HepG2 (cell line): ENCODE results near the gene YWHAE. TPM values are rescaled to one million over a fixed set of nuclear protein-coding genes. Genes with fewer than 3 reads are reported as not detected.

ENCODE experiments used
- AKAP8 ChIP-seq: sonication (generic); formaldehyde crosslinking; IDR thresholded peaks from 2 replicates; pipeline ENCODE4 v1.5.1; 2020; ENCODE audit warnings: mild to moderate bottlenecking, missing genetic modification reagents
- ETS1 ChIP-seq: sonication (generic); formaldehyde crosslinking; IDR thresholded peaks from 2 replicates; pipeline ENCODE4 v1.4.0; 2020; ENCODE audit warnings: missing genetic modification reagents
- KDM2A ChIP-seq: sonication (generic); formaldehyde crosslinking; IDR thresholded peaks from 2 replicates; pipeline ENCODE4 v1.4.0; 2020; ENCODE audit warnings: low read depth, missing genetic modification reagents, borderline replicate concordance
- KDM3A ChIP-seq: IDR thresholded peaks from 2 replicates; pipeline ENCODE4 v1.6.1; 2018; ENCODE audit warnings: low read depth, missing compliant biosample characterization
- MZF1 ChIP-seq: sonication (generic); formaldehyde crosslinking; IDR thresholded peaks from 2 replicates; pipeline ENCODE4 v1.8.1; 2023; ENCODE audit warnings: mild to moderate bottlenecking, missing genetic modification reagents, borderline replicate concordance
- SP5 ChIP-seq: IDR thresholded peaks from 2 replicates; pipeline ENCODE4 v1.6.1; 2016; ENCODE audit warnings: low read depth, borderline replicate concordance
- TOE1 ChIP-seq: sonication (generic); formaldehyde crosslinking; IDR thresholded peaks from 2 replicates; pipeline ENCODE4 v1.4.0; 2020; ENCODE audit warnings: mild to moderate bottlenecking, missing genetic modification reagents
- TSC22D2 ChIP-seq: sonication (generic); formaldehyde crosslinking; IDR thresholded peaks from 2 replicates; pipeline ENCODE4 v1.5.1; 2020; ENCODE audit warnings: missing genetic modification reagents, mild to moderate bottlenecking, borderline replicate concordance
- ZFAT ChIP-seq: sonication (generic); formaldehyde crosslinking; conservative IDR thresholded peaks from 2 replicates; pipeline ENCODE4 v1.8.1; 2023; ENCODE audit warnings: missing genetic modification reagents, inconsistent platforms
- ZNF17 ChIP-seq: sonication (generic); formaldehyde crosslinking; IDR thresholded peaks from 2 replicates; pipeline ENCODE4 v1.5.0; 2020; ENCODE audit warnings: mild to moderate bottlenecking, missing genetic modification reagents
- ZNF350 ChIP-seq: sonication (generic); formaldehyde crosslinking; IDR thresholded peaks from 2 replicates; pipeline ENCODE4 v1.4.0; 2020; ENCODE audit warnings: mild to moderate bottlenecking, low read depth, missing genetic modification reagents, borderline replicate concordance
- ZNF552 ChIP-seq: sonication (generic); formaldehyde crosslinking; IDR thresholded peaks from 2 replicates; pipeline ENCODE4 v1.9.0; 2022; ENCODE audit warnings: missing genetic modification reagents, mild to moderate bottlenecking, borderline replicate concordance
- ZNF563 ChIP-seq: sonication (generic); formaldehyde crosslinking; IDR thresholded peaks from 2 replicates; pipeline ENCODE4 v1.8.0; 2022; ENCODE audit warnings: mild to moderate bottlenecking, moderate library complexity, missing genetic modification reagents
- ZNF614 ChIP-seq: IDR thresholded peaks from 2 replicates; pipeline ENCODE4 v1.6.1; 2018; ENCODE audit warnings: missing biosample characterization, missing genetic modification reagents, inconsistent platforms, borderline replicate concordance
- ZNF720 ChIP-seq: sonication (generic); formaldehyde crosslinking; IDR thresholded peaks from 2 replicates; pipeline ENCODE4 v1.4.0; 2020; ENCODE audit warnings: missing genetic modification reagents
- ZNF878 ChIP-seq: sonication (generic); formaldehyde crosslinking; IDR thresholded peaks from 2 replicates; pipeline ENCODE4 v1.8.1; 2023; ENCODE audit warnings: mild to moderate bottlenecking, missing genetic modification reagents, moderate library complexity
- ZSCAN9 ChIP-seq: IDR thresholded peaks from 2 replicates; pipeline ENCODE4 v1.6.1; 2016; ENCODE audit warnings: borderline replicate concordance
- polyA plus RNA-seq, 8 experiments: library from polyadenylated mRNA; depleted of rRNA in 3 of 8; stranded (reverse) in 7 of 8; unstranded in 1 of 8; fragments of >200 nt; fragmentation: Illumina TruSeq in 4 of 8; extraction: Trizol in 4 of 8; gene quantifications; 2 replicates each; pipeline versions ENCODE4 v1.2.1 to v1.2.3, GENCODE V29; 2011 to 2016; ENCODE audit warnings: low read depth in 4 of 8, missing spikeins in 1 of 8, mixed read lengths in 1 of 8; ENCODE audit not compliant: insufficient read depth in 1 of 8
- total RNA-seq, 5 experiments: library from RNA; depleted of rRNA; stranded (reverse); fragments of >200 nt; fragmentation: Illumina TruSeq; extraction: Trizol; gene quantifications; 2 replicates each; pipeline ENCODE4 v1.2.3, GENCODE V29; 2016; ENCODE audit warnings: low read depth in 1 of 5
- TF ChIP-seq, protein P1 (sequence below): sonication (generic); formaldehyde crosslinking; IDR thresholded peaks from 2 replicates; pipeline ENCODE4 v1.4.0; 2020; ENCODE audit warnings: missing genetic modification reagents, borderline replicate concordance
- TF ChIP-seq, protein P2 (sequence below): sonication (generic); formaldehyde crosslinking; IDR thresholded peaks from 2 replicates; pipeline ENCODE4 v1.5.0; 2020; ENCODE audit warnings: mild to moderate bottlenecking, missing genetic modification reagents, moderate library complexity
- TF ChIP-seq, protein P3 (sequence below): sonication (generic); formaldehyde crosslinking; IDR thresholded peaks from 2 replicates; pipeline ENCODE4 v1.4.0; 2020; ENCODE audit warnings: mild to moderate bottlenecking, missing genetic modification reagents
- TF ChIP-seq, protein P4 (sequence below), 2 experiments: sonication (generic) in 1 of 2; formaldehyde crosslinking in 1 of 2; IDR thresholded peaks; 2 replicates each; pipeline versions ENCODE4 v1.4.0 to v1.6.1; 2018 to 2020; ENCODE audit warnings: missing genetic modification reagents in 2 of 2, borderline replicate concordance in 1 of 2, low read depth in 1 of 2, mild to moderate bottlenecking in 1 of 2, missing biosample characterization in 1 of 2

The YWHAE gene
- total and polyA plus RNA-seq, 2 of the 13 experiments (the other 11 are each of a cell fraction or from before 2014, with no cell fraction given), result 256 to 335 TPM

GRCh38 chr17:1399679-1400512, at the start of gene YWHAE (continued):
- TF ChIP-seq ETS1 (CRISPR knock-in tag) (no peak), ZSCAN9 (CRISPR knock-in tag) (peak; percentile 47), TOE1 (CRISPR knock-in tag) (no peak), ZNF563 (CRISPR knock-in tag) (peak; percentile 82), KDM3A (CRISPR knock-in tag) (peak; percentile 28; the same call in 1 of the 2 replicates), ZNF552 (CRISPR knock-in tag) (no peak), ZNF350 (CRISPR knock-in tag) (peak; percentile 85), ZNF720 (no peak), AKAP8 (CRISPR knock-in tag) (peak; percentile 64; the same call in 1 of the 2 replicates), SP5 (peak; percentile 65; the same call in 1 of the 2 replicates), ZFAT (no peak), ZNF17 (no peak), MZF1 (no peak), TSC22D2 (CRISPR knock-in tag) (0 out of 2 replicates have a peak, but pooled peaks have one; percentile 58), KDM2A (CRISPR knock-in tag) (peak; percentile 55; the same call in 1 of the 2 replicates), ZNF878 (CRISPR knock-in tag) (no peak), ZNF614 (CRISPR knock-in tag) (peak; percentile 33; the same call in 1 of the 2 replicates)
- TF ChIP-seq, protein P1, sequence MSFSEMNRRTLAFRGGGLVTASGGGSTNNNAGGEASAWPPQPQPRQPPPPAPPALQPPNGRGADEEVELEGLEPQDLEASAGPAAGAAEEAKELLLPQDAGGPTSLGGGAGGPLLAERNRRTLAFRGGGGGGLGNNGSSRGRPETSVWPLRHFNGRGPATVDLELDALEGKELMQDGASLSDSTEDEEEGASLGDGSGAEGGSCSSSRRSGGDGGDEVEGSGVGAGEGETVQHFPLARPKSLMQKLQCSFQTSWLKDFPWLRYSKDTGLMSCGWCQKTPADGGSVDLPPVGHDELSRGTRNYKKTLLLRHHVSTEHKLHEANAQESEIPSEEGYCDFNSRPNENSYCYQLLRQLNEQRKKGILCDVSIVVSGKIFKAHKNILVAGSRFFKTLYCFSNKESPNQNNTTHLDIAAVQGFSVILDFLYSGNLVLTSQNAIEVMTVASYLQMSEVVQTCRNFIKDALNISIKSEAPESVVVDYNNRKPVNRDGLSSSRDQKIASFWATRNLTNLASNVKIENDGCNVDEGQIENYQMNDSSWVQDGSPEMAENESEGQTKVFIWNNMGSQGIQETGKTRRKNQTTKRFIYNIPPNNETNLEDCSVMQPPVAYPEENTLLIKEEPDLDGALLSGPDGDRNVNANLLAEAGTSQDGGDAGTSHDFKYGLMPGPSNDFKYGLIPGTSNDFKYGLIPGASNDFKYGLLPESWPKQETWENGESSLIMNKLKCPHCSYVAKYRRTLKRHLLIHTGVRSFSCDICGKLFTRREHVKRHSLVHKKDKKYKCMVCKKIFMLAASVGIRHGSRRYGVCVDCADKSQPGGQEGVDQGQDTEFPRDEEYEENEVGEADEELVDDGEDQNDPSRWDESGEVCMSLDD (CRISPR knock-in tag), result no peak
- TF ChIP-seq, protein P2, sequence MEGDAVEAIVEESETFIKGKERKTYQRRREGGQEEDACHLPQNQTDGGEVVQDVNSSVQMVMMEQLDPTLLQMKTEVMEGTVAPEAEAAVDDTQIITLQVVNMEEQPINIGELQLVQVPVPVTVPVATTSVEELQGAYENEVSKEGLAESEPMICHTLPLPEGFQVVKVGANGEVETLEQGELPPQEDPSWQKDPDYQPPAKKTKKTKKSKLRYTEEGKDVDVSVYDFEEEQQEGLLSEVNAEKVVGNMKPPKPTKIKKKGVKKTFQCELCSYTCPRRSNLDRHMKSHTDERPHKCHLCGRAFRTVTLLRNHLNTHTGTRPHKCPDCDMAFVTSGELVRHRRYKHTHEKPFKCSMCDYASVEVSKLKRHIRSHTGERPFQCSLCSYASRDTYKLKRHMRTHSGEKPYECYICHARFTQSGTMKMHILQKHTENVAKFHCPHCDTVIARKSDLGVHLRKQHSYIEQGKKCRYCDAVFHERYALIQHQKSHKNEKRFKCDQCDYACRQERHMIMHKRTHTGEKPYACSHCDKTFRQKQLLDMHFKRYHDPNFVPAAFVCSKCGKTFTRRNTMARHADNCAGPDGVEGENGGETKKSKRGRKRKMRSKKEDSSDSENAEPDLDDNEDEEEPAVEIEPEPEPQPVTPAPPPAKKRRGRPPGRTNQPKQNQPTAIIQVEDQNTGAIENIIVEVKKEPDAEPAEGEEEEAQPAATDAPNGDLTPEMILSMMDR (CRISPR knock-in tag), result no peak
- TF ChIP-seq, protein P3, sequence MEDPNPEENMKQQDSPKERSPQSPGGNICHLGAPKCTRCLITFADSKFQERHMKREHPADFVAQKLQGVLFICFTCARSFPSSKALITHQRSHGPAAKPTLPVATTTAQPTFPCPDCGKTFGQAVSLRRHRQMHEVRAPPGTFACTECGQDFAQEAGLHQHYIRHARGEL (CRISPR knock-in tag), result 0 out of 2 replicates have a peak, but pooled peaks have one; percentile 60
- TF ChIP-seq, protein P4, sequence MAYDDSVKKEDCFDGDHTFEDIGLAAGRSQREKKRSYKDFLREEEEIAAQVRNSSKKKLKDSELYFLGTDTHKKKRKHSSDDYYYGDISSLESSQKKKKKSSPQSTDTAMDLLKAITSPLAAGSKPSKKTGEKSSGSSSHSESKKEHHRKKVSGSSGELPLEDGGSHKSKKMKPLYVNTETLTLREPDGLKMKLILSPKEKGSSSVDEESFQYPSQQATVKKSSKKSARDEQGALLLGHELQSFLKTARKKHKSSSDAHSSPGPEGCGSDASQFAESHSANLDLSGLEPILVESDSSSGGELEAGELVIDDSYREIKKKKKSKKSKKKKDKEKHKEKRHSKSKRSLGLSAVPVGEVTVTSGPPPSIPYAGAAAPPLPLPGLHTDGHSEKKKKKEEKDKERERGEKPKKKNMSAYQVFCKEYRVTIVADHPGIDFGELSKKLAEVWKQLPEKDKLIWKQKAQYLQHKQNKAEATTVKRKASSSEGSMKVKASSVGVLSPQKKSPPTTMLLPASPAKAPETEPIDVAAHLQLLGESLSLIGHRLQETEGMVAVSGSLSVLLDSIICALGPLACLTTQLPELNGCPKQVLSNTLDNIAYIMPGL (CRISPR knock-in tag; IDR thresholded peaks at IDR 0.05; ENCODE audit: borderline replicate concordance in 1 of 2, low read depth in 1 of 2), result peak; percentile 63 to 90
